ENCODE data around the gene PNMA6A. TPM values are rescaled to one million over a fixed set of nuclear protein-coding genes. Genes with fewer than 3 reads are reported as not detected.

PNMA6A gene
- total and polyA plus RNA-seq, 8 donors = 0.37 to 2.3 (median 0.86) TPM

GRCh38 chrX:153032397-153033118 lies 39.7 kb upstream of the PNMA6A start:
- FAIRE-seq = no peak
- WGBS, 2 donors = 21 to 42% methylated on average over 64 of the region's 64 CpGs
- peak; percentile 88 to 98 (median 94) for ATAC-seq

GRCh38 chrX:153049093-153049492 lies 23.2 kb upstream of the PNMA6A start:
- no peaks in the 10 kb centered on the region for H3K4me1 ChIP-seq
- no peaks in the 10 kb centered on the region for H3K36me3 ChIP-seq
- H3K27me3 ChIP-seq = peaks cover 0 to 8% (median 2%) of the 10 kb centered on the region in 4 donors
- intact Hi-C loops (cut with DNase I) = no loop called here
- H3K4me3 ChIP-seq = no peak overlapping the region
- no peak for DNase-seq
- WGBS, 2 donors = 76 to 88% methylated on average over 2 of the region's 2 CpGs
- H3K9me3 ChIP-seq = no peaks in the 10 kb centered on the region
- H3K27ac ChIP-seq = no peak overlapping the region
- no peak for ATAC-seq
- no peak for FAIRE-seq
- TF ChIP-seq CTCF (IDR thresholded peaks at IDR 0.05) = no peak

More at GRCh38 chrX:153032397-153033118, 39.7 kb upstream of the PNMA6A start:
- Histone ChIP-seq H3K27me3 (peaks cover 0 to 2% (median 0%) of the 10 kb centered on the region in 4 donors), H3K4me1 (no peaks in the 10 kb centered on the region), H3K36me3 (no peaks in the 10 kb centered on the region), H3K4me3 (peak overlapping the region in 2 of 4 donors; percentile 16 to 34), H3K27ac (peak overlapping the region in 1 of 4 donors; percentile 13), H3K9me3 (no peaks in the 10 kb centered on the region)
- peak; percentile 42 to 89 (median 79) for DNase-seq
- TF ChIP-seq CTCF (IDR thresholded peaks at IDR 0.05) = peak; percentile 47 to 73 (median 63)
- intact Hi-C loops (cut with DNase I) = no loop called here

- intact Hi-C loops (cut with DNase I) = no loop called here
- ATAC-seq = no peak
- 49 to 62% methylated on average over 1 of the region's 1 CpG for WGBS, 2 donors
- Histone ChIP-seq H3K27me3 (peaks cover 0 to 6% (median 2%) of the 10 kb centered on the region in 4 donors), H3K4me1 (no peaks in the 10 kb centered on the region), H3K36me3 (no peaks in the 10 kb centered on the region), H3K4me3 (no peak overlapping the region), H3K9me3 (no peaks in the 10 kb centered on the region), H3K27ac (no peak overlapping the region)
- no peak for DNase-seq
- FAIRE-seq = no peak
- TF ChIP-seq CTCF (IDR thresholded peaks at IDR 0.05) = no peak
These were observed 19.7 kb upstream of the PNMA6A start for GRCh38 chrX:153052534-153052933.

- peak within 1 kb of the TSS in 2 of 4 donors; percentile 11 to 18 for H3K4me3 ChIP-seq
- no peak for FAIRE-seq
These were observed 16.1 kb upstream of the PNMA6A start, which contains the start of gene PNMA3 for GRCh38 chrX:153055871-153056749. Gene PNMA3, plus strand, starts transcription at chrX:153056470. Its CDS starts 586 bp downstream, at chrX:153057056.

More at GRCh38 chrX:153055871-153056749, 16.1 kb upstream of the PNMA6A start, which contains the start of gene PNMA3:
- WGBS, 2 donors = 11 to 52% methylated on average over 55 to 80 of the region's 80 CpGs
- H3K36me3 ChIP-seq = no peaks in the 10 kb centered on the region
- H3K27me3 ChIP-seq = peaks cover 0 to 13% (median 3%) of the 10 kb centered on the region in 4 donors
- ATAC-seq (peak; percentile 56 to 78 (median 59)), DNase-seq (peak in 3 of 6 donors; percentile 23 to 76 (median 68))
- intact Hi-C loops (cut with DNase I) = no loop called here
- H3K9me3 ChIP-seq = no peaks in the 10 kb centered on the region
- H3K27ac ChIP-seq = no peak within 1 kb of the TSS
- no peak for TF ChIP-seq CTCF (IDR thresholded peaks at IDR 0.05)
- no peaks in the 10 kb centered on the region for H3K4me1 ChIP-seq

All from pancreas (tissue), 10 donors.